Measurements from ENCODE around the gene GSTA2. TPM values are rescaled to one million over a fixed set of nuclear protein-coding genes. Genes with fewer than 3 reads are reported as not detected.
A peak's percentile ranks its signal among the peaks of the same experiment; 100 is the strongest.

The GSTA2 gene
- total and polyA plus RNA-seq, 2 of the 13 experiments (the other 11 are each of a cell fraction or from before 2014, with no cell fraction given): 0.75 to 13.7 TPM

- TF ChIP-seq ZNF503 (CRISPR knock-in tag; IDR thresholded peaks at IDR 0.05) (peak; percentile 99), CENPX (CRISPR knock-in tag; IDR thresholded peaks at IDR 0.05) (no peak), ZNF280D (CRISPR knock-in tag; IDR thresholded peaks at IDR 0.05) (peak; percentile 90), HOMEZ (CRISPR knock-in tag; IDR thresholded peaks at IDR 0.05; ENCODE audit: low read depth) (peak; percentile 94), NR2F1 (CRISPR knock-in tag; IDR thresholded peaks at IDR 0.05) (peak; percentile 25 to 73; a peak in 2 of 4 replicates), KDM5A (IDR thresholded peaks at IDR 0.05; ENCODE audit: borderline replicate concordance, low read length) (peak; percentile 27; the same call in 1 of the 2 replicates), HOXA5 (CRISPR knock-in tag; IDR thresholded peaks at IDR 0.05) (peak; percentile 81), TFAP4 (IDR thresholded peaks at IDR 0.05; ENCODE audit: borderline replicate concordance, low read depth) (peak; percentile 100), SP5 (CRISPR knock-in tag; IDR thresholded peaks at IDR 0.05; ENCODE audit: borderline replicate concordance, low read depth) (peak; percentile 96), ATF2 (CRISPR knock-in tag; IDR thresholded peaks at IDR 0.05) (peak; percentile 90; the same call in 1 of the 2 replicates), SAFB2 (CRISPR knock-in tag; IDR thresholded peaks at IDR 0.05; ENCODE audit: borderline replicate concordance, low read depth) (no peak), RARA (CRISPR knock-in tag; IDR thresholded peaks at IDR 0.05) (peak; percentile 92), ETV6 (CRISPR knock-in tag; conservative IDR thresholded peaks at IDR 0.05) (peak; percentile 63; the same call in 1 of the 2 replicates), PREB (CRISPR knock-in tag; IDR thresholded peaks at IDR 0.05) (no peak), ZNF317 (CRISPR knock-in tag; IDR thresholded peaks at IDR 0.05) (peak; percentile 87)
Observed at GRCh38 chr6:52725535-52726192, 37.6 kb downstream of the GSTA2 start (continued).
